ENCODE data around the gene CRISP1. TPM values are rescaled to one million over a fixed set of nuclear protein-coding genes. Genes with fewer than 3 reads are reported as not detected.
"Not testable (repeated sequence)": the region's sequence is repeated elsewhere in the genome, so short reads cannot be mapped to it uniquely, and the experiment has no call there.

Gene CRISP1
- total RNA-seq, 2 experiments from 2014 or later: not detected

- no peak overlapping the region for H3K27ac ChIP-seq (ENCODE audit: low read depth, low read length, poor library complexity, severe bottlenecking)
- TF ChIP-seq CTCF (conservative IDR thresholded peaks at IDR 0.05; ENCODE audit: low read length): no peak
- TF ChIP-seq EZH2phosphoT487 (IDR thresholded peaks at IDR 0.05; ENCODE audit: borderline replicate concordance, low read depth, low read length): no peak
- no TSS peak for BruUV-seq (replicated peaks)
- no peak overlapping the region for H3K4me3 ChIP-seq (ENCODE audit: low read depth, low read length, poor library complexity, severe bottlenecking)
- H3K79me2 ChIP-seq (ENCODE audit: insufficient read depth, low read depth, low read length): no peaks in the 10 kb centered on the region
- no peak for DNase-seq (ENCODE audit: low spot score)
- H4K20me1 ChIP-seq (ENCODE audit: insufficient read depth, low read length): no peaks in the 10 kb centered on the region
- H3K4me1 ChIP-seq (ENCODE audit: insufficient read depth, low read length, poor library complexity, severe bottlenecking): no peaks in the 10 kb centered on the region
- intact Hi-C loops (cut with micrococcal nuclease; ENCODE audit: unreplicated experiment): no loop called here
- H3K9me3 ChIP-seq (ENCODE audit: low read length): no peaks in the 10 kb centered on the region
- no peak overlapping the region for H3K4me2 ChIP-seq (ENCODE audit: low read length)
- H3K36me3 ChIP-seq (ENCODE audit: insufficient read depth, low read length): no peaks in the 10 kb centered on the region
- ChIA-PET POLR2A (no interaction called here), CTCF (ENCODE audit: unreplicated experiment) (no interaction called here)
- no peaks in the 10 kb centered on the region for H3K9me2 ChIP-seq (ENCODE audit: insufficient read depth, low read length)
- no peak overlapping the region for H2AFZ ChIP-seq (ENCODE audit: low read length)
Observed at GRCh38 chr6:49902856-49903255, 36.5 kb upstream of the CRISP1 start.

- CTCF ChIA-PET (ENCODE audit: unreplicated experiment): no interaction called here
- Histone ChIP-seq H3K79me2 (ENCODE audit: insufficient read depth, low read depth, low read length) (no peaks in the 10 kb centered on the region), H3K4me2 (ENCODE audit: low read length) (no peak overlapping the region), H3K9me3 (ENCODE audit: low read length) (no peaks in the 10 kb centered on the region), H3K27ac (ENCODE audit: low read depth, low read length, poor library complexity, severe bottlenecking) (no peak overlapping the region), H3K4me3 (ENCODE audit: low read depth, low read length, poor library complexity, severe bottlenecking) (no peak overlapping the region), H2AFZ (ENCODE audit: low read length) (no peak overlapping the region), H3K9me2 (ENCODE audit: insufficient read depth, low read length) (no peaks in the 10 kb centered on the region), H4K20me1 (ENCODE audit: insufficient read depth, low read length) (no peaks in the 10 kb centered on the region), H3K36me3 (ENCODE audit: insufficient read depth, low read length) (no peaks in the 10 kb centered on the region), H3K4me1 (ENCODE audit: insufficient read depth, low read length, poor library complexity, severe bottlenecking) (no peaks in the 10 kb centered on the region)
- POLR2A ChIA-PET: no interaction called here
- TF ChIP-seq CTCF (conservative IDR thresholded peaks at IDR 0.05; ENCODE audit: low read length) (no peak), EZH2phosphoT487 (IDR thresholded peaks at IDR 0.05; ENCODE audit: borderline replicate concordance, low read depth, low read length) (no peak)
- no TSS peak for BruUV-seq (replicated peaks)
- intact Hi-C loops (cut with micrococcal nuclease; ENCODE audit: unreplicated experiment): no loop called here
- no peak for DNase-seq (ENCODE audit: low spot score)
Observed at GRCh38 chr6:49898904-49899566, 32.7 kb upstream of the CRISP1 start.

GRCh38 chr6:49895553-49895952 is 29.2 kb upstream of the CRISP1 start:
- BruUV-seq (replicated peaks); DNase-seq (ENCODE audit: low spot score); H3K4me3 ChIP-seq (ENCODE audit: low read depth, low read length, poor library complexity, severe bottlenecking); H3K4me2 ChIP-seq (ENCODE audit: low read length); H2AFZ ChIP-seq (ENCODE audit: low read length); H3K9me2 ChIP-seq (ENCODE audit: insufficient read depth, low read length); H3K79me2 ChIP-seq (ENCODE audit: insufficient read depth, low read depth, low read length); H3K4me1 ChIP-seq (ENCODE audit: insufficient read depth, low read length, poor library complexity, severe bottlenecking); H4K20me1 ChIP-seq (ENCODE audit: insufficient read depth, low read length); CTCF ChIA-PET (ENCODE audit: unreplicated experiment); POLR2A ChIA-PET; H3K36me3 ChIP-seq (ENCODE audit: insufficient read depth, low read length); H3K9me3 ChIP-seq (ENCODE audit: low read length); H3K27ac ChIP-seq (ENCODE audit: low read depth, low read length, poor library complexity, severe bottlenecking); intact Hi-C loops (cut with micrococcal nuclease; ENCODE audit: unreplicated experiment): not testable (repeated sequence)

Data from OCI-LY7 (cell line).